Cerebellar nuclear complex (tissue), 1 donor: ENCODE measurements around the gene AEBP1.

ENCODE experiments used
- DNase-seq, 2 experiments: peaks; one replicate each; lab custom pipeline; 2025; lab: John Stamatoyannopoulos, UW

Gene AEBP1

DNA sequence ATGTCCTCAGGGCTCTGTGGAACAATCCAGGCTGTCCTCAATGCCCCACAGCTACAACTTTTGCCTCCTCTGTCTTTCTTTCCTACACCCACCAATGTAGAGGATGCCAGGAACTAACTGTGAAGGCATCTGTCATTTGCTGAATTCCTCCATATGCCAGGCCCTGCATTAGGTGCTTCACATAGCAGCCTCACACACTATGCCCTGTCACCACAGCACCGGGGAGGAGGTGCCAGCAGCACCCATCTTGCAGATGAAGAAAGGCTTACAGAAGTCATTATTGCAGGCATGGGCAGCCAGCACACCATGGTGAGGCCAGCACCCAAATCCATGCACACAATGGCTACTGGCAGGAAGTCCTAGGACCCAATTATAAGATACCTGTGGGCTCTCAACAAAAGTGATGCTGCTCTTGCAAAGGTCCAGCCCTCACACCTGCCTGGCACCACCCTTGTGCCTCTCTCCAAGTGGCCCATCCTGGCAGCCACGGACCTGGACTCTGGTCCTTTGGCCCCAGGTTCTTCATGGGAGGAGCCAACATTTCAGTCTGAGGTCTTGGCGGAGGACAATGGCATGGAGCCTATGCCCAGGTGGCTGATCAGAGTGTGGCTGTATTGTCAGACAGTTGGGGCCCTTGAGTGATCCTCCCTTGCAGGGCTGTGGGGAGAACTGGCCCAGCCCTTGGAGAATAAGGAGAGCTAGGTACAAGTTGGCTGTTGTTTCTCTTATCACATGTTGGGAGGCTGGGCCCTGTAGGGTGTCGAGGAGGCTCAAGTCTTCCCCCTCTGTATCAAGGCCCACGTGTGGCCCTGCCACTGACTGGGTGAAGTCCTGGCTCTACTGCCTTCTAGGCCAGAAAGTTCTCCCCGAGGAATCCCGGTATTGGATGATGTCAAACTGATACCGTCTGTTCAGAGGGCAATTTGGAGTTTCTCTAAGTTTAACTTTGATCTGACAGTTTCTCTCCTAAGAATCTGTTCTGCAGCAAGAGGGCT is 51.3 kb downstream of the AEBP1 start:
- peak; percentile 43 to 81 for DNase-seq

DNA sequence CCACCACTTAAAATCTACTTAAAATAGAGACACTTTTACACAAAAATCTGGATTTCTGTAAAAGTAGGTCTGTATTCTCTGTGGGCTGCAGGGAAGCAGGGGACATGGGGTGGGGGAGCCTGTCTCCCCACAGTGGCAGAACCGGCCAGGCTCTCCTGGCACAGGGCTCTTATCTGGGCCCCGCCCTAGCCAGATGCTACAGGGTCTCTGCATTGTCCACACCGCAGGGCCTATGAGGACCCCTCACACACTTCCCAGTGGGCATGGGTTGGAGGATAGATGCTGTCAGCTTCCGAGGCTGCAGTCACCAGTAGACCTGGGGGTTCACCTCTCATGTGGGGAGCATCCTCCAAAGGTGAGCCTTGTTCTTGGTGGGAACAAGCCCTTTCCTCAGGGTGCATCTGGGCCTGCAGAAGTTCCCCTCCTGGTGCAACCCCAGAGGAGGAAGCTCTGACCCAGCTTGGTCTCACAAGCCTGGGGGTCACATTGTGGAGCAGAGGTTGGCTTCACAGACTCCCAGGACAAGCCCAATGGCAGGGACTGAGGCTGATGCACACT is 52.4 kb downstream of the AEBP1 start:
- DNase-seq, result no peak

DNA sequence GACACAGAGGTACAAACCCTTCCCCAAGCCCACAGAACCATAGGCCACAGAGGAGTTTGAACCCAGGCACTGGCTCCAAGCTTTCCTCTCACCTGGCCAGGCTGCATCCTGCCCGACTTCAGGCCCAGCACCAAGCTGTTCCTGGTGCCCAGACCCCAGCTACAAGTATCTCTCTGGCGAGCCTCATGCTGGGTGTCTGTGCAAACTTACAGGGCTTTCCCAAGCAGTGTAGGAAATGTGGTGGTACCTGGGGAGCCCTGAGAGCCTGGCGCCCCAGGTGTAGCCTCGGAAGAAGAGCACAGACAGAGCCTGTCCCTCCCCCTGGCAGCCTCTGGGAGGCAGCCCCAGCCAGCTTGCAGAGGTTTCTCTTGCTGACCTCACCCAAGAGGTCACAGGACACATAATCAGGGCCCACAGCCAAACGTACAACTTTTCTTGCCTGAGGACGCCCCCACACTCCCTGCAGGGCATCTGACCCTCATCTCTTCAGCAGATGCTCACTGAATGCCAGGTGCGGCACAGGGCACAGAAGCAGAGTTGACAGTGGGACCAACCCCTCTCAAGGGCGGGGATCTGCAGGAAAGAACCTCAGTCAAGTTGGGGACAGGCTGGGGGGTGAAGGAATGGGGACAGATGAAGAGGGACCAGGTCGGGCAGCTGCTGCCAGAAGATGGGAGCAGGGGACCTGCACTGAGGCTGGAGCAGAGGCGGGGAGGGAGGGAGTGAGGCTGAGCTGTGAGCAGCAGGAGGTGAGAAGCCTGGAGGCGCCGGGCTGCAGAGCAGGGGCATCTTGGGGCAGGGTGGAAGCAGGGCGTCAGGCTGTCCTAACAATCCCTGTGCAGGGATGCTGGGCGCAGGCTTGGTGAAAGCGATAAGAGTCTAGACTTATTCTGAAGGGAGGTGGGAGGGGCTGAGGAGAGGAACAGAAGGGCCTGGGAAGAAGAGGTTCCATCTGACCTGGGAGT is 53.3 kb downstream of the AEBP1 start:
- no peak for DNase-seq

DNA sequence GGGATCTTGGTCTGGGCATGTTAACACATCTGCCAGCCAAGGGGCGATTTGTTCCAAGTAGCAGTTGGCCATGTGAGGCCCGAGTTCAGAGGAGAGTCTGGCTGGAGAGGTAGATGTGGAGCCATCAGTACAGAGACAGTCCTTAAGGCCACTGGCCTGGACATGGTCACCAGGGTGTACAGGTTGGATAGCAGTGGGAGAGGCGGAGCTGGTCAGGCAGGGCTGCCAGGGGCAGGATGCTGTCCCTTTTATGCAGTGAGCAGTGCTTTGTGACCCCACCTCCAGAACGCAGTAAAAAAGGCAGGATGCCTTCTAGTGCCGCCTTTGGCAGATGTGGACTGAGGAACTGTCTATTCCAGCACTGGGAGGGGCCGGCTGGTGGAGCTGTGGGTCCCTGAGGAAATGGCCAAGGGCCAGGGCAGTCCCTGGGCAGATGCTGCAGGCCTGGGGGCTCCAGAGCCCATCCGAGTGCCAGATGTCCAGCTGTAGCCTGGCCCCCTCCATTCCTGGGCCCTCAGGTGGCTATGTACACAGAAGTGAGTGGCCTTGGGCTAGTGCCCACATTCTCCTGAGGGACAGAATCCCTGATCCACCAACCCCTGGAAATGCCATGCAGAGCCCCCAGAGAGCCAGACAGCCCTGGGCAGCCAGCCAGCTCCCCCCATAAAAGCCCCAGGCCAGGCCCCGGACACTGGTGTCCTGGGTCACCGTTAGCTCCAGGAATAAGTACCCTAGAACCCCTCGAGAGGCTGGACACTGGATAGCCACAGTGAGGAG is 54.1 kb downstream of the AEBP1 start:
- no peak for DNase-seq

DNA sequence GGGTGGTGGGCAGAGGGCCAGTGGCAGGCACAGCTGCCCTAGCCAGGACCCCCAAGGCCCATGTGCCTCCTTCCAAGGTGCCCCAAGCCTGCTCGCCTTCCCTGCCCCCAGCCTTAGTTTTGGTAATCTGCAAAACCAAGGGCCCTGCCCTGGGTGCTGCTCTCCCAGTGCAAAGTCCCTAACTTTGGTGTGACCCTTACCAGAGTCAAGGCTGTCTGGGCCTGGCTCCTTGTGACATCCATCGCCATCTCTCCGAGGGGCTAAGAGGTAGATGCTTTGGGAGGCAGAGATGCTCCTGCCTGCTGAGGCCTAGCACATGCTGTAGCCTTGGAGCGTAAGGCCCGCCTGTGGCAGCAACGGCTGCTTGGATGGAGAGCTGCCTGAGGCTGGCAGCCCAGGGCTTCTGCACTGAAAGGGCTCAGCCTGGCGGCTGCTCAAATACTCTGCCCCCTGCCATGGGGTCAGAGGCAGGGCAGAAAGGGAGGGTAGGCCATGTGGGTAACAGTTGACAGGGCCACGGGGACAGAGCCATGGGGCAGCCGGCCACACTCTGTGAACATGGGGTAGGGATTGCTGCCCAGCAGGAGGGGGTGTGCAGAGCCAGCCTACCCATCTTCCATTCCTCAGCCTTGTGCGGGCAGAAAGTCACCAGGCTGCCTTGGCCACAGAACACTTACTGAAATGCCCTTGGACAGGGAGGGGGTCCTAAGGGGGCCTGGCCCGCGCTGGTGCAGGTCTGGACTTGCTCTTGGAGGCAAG is 54.9 kb downstream of the AEBP1 start:
- no peak for DNase-seq

DNA sequence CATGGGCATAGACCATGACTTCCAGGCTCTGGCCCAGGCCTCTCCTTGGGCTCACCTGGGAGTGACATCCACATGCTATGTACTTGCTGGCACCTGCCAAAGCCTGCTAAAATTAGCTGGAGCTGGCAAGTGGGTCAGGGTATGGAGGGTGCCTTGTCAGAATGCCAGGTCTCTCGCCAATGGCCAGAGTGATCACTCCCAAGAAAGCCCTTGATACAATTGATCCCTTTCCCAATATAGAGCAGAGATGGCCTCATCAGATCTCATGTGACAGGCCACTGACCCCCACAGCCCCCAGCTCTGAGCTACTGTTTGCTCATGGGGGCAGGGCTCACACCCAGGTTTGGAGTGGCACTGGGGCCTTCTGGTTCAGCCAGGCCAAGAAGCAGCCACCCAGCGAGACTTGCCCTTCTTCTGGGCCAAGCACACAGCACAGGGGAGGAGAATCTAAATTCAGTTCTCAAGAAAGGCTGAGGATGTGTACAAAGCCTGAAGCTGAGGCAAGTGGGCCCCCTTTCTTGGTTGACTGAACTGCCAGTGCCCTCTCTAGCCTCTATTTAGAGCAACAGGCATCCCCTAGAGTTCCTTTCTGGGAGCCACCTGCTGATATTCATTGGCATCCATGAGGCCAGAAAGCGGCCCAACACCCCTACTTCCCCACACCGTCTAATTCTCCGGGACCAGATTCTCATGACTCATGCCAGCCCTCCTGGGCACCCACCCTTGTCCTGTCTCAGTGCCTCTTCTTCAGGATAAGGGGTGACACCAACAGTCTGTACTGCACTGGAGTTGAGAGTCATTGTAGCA is 55.9 kb downstream of the AEBP1 start:
- peak; percentile 25 to 59 for DNase-seq

DNA sequence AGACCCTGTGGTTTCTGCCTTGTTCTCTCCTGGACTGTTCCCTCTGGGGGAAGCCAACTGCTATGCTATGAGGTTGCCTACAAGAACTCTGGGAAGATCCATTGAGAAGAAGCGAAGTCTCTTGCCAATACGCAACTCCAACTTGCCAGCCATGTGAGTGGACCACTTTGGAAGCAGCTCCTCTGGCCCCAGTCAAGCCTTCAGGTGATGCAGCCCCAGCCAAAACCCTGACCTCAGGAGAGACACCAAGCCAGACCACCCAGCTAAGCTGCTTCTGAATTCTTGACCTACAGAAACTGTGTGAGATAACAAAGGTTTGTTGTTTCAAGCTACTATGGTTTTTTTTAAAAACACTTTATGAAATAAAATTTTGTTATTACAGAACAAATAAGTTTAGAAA is 57.2 kb downstream of the AEBP1 start:
- no peak for DNase-seq

DNA sequence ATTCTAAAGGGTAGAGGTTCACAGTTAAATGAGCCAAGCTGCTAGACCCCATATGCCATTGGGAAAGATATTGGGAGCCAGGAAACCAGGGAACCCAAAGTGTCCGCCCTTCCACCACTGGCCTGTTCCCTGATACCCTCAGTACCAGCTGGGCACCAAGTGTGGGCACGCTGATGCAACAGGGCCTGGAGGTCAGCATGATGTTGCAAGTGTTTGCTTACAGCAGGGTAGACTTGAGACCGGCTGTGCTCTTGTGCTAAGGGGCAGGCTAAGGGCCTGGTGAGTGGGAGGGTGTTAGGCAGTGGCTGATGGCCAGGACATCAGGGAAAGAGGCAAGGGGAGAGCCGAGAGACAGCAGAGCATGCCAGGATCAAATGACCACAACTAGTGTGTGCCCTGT is 58.0 kb downstream of the AEBP1 start:
- no peak for DNase-seq

DNA sequence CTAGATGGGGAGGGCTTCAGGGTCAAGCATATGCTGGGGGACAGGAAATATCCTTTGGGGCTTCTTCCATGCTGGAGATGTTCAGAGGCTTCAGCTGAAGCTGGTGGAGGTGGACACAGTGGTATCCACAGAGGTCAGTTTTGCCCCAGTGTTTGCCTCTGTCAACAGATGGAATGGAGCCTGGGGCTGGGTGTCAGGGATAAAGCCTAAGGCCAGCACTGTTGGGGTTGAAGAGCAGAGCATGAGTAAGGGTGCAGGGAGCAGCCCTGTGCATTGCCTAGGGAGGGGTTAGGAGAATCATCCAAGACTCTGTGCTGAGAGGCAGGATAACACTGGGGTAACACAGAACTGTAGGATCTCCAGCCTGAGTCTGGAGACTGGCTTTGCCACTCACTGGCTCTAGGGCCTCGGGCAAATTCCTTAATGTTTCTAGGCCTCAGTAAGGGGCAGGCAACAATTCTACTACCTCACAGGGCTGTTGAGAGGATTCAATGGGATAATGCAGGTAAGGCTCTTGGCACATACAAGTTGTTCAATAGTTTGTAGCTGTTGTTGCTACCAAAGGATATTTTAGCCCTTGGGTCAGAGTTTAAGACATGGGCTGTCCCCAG is 58.7 kb downstream of the AEBP1 start:
- no peak for DNase-seq

DNA sequence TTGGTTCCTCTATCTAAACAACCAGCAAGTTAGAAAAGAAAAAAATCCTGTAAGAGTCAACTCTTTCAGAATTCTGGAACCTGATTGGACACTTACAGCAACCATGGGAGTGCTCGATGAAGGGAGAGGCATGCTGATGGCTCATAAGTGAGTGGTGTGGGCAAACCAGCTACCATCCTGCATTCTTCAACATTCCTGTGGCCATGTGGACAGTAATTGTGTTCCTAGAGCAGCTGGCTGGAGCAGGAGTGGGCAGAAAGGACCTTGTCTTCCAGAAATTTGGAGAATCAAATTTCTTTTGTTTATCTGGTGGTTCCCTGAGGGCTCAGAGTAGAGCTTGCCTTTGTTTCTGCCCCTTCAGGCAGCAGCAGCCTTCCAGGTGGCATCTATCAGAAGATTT is 59.4 kb downstream of the AEBP1 start:
- DNase-seq, result no peak
